T follicular helper cell (primary cell): ENCODE results near the gene SP3.

Experiments used
- DNase-seq: peaks from one replicate; pipeline ENCODE4 v3.0.0-alpha.2; 2020; ENCODE audit warnings: low read depth

SP3 gene

GRCh38 chr2:173997269-173997668, 32.1 kb upstream of the SP3 start:
- no peak for DNase-seq

GRCh38 chr2:173996766-173997165, 31.6 kb upstream of the SP3 start:
- no peak for DNase-seq

- DNase-seq, result no peak
These were observed 28.3 kb upstream of the SP3 start for GRCh38 chr2:173993459-173993858.

- no peak for DNase-seq
These were observed 26.8 kb upstream of the SP3 start for GRCh38 chr2:173991856-173992588.

GRCh38 chr2:173990970-173991819, 26.0 kb upstream of the SP3 start:
- DNase-seq, result no peak

GRCh38 chr2:173990245-173990644, 25.1 kb upstream of the SP3 start:
- DNase-seq, result no peak

- DNase-seq, result no peak
These were observed 24.7 kb upstream of the SP3 start for GRCh38 chr2:173989884-173990215.

GRCh38 chr2:173989160-173989883, 24.1 kb upstream of the SP3 start:
- DNase-seq, result no peak

- no peak for DNase-seq
These were observed 21.6 kb upstream of the SP3 start for GRCh38 chr2:173986805-173987204.

GRCh38 chr2:173985605-173985992, 20.4 kb upstream of the SP3 start:
- DNase-seq, result no peak

GRCh38 chr2:173984866-173985604, 19.9 kb upstream of the SP3 start:
- no peak for DNase-seq

- no peak for DNase-seq
These were observed 18.3 kb upstream of the SP3 start for GRCh38 chr2:173983391-173983871.

- no peak for DNase-seq
These were observed 17.7 kb upstream of the SP3 start for GRCh38 chr2:173982918-173983317.

- no peak for DNase-seq
These were observed 17.1 kb upstream of the SP3 start for GRCh38 chr2:173982182-173982714.

- DNase-seq, result no peak
These were observed 16.3 kb upstream of the SP3 start for GRCh38 chr2:173981520-173981919.

GRCh38 chr2:173979751-173980351, 14.7 kb upstream of the SP3 start:
- no peak for DNase-seq

- no peak for DNase-seq
These were observed 13.3 kb upstream of the SP3 start for GRCh38 chr2:173978447-173978846.

GRCh38 chr2:173972636-173973035, 7.5 kb upstream of the SP3 start:
- DNase-seq, result no peak

- no peak for DNase-seq
These were observed 7.0 kb upstream of the SP3 start for GRCh38 chr2:173972165-173972564.

- no peak for DNase-seq
These were observed 5.3 kb upstream of the SP3 start for GRCh38 chr2:173970516-173970924.

- no peak for DNase-seq
These were observed 4.7 kb upstream of the SP3 start for GRCh38 chr2:173969886-173970285.
